HepG2 (cell line): ENCODE results near the gene BRD2. TPM values are rescaled to one million over a fixed set of nuclear protein-coding genes. Genes with fewer than 3 reads are reported as not detected.

Experiments used
- FUBP1 ChIP-seq: sonication (generic); formaldehyde crosslinking; IDR thresholded peaks from 2 replicates; pipeline ENCODE4 v1.5.1; 2020; ENCODE audit warnings: missing genetic modification reagents, mild to moderate bottlenecking, borderline replicate concordance
- GMEB1 ChIP-seq: sonication (generic); formaldehyde crosslinking; IDR thresholded peaks from 2 replicates; pipeline ENCODE4 v1.5.1; 2020; ENCODE audit warnings: missing genetic modification reagents, mild to moderate bottlenecking, borderline replicate concordance
- GPN1 ChIP-seq: sonication (generic); formaldehyde crosslinking; IDR thresholded peaks from 2 replicates; pipeline ENCODE4 v1.5.1; 2020; ENCODE audit warnings: missing genetic modification reagents, borderline replicate concordance
- HNRNPH1 ChIP-seq: fragments of 200-400 bp; formaldehyde crosslinking; optimal IDR thresholded peaks from 2 replicates; pipeline ENCODE3; 2017; ENCODE audit warnings: mild to moderate bottlenecking, low read depth, low read length
- JUN ChIP-seq: sonication (generic); formaldehyde crosslinking; IDR thresholded peaks from 2 replicates; pipeline ENCODE4 v1.4.0; 2020; ENCODE audit warnings: mild to moderate bottlenecking, missing genetic modification reagents
- MED8 ChIP-seq: sonication (generic); formaldehyde crosslinking; IDR thresholded peaks from 2 replicates; pipeline ENCODE4 v1.8.1; 2023; ENCODE audit warnings: mild to moderate bottlenecking, missing genetic modification reagents; ENCODE audit not compliant: insufficient replicate concordance
- NR1H2 ChIP-seq: sonication (generic); formaldehyde crosslinking; IDR thresholded peaks from 2 replicates; pipeline ENCODE4 v1.8.1; 2022; ENCODE audit warnings: low read depth, missing genetic modification reagents, borderline replicate concordance
- SATB2 ChIP-seq: sonication (generic); formaldehyde crosslinking; IDR thresholded peaks from 2 replicates; pipeline ENCODE4 v1.5.0; 2020; ENCODE audit warnings: missing genetic modification reagents
- TBX2 ChIP-seq: sonication (generic); formaldehyde crosslinking; IDR thresholded peaks from 2 replicates; pipeline ENCODE4 v1.5.0; 2020; ENCODE audit warnings: missing genetic modification reagents, mild to moderate bottlenecking, borderline replicate concordance
- ZNF17 ChIP-seq: sonication (generic); formaldehyde crosslinking; IDR thresholded peaks from 2 replicates; pipeline ENCODE4 v1.5.0; 2020; ENCODE audit warnings: mild to moderate bottlenecking, missing genetic modification reagents
- ZNF24 ChIP-seq: fragments of 450-650 bp; IDR thresholded peaks from 2 replicates; pipeline ENCODE4 v1.6.1; 2017; ENCODE audit warnings: antibody characterized with exemption, mild to moderate bottlenecking
- ZNF570 ChIP-seq: sonication (generic); formaldehyde crosslinking; IDR thresholded peaks from 2 replicates; pipeline ENCODE4 v1.4.0; 2020; ENCODE audit warnings: mild to moderate bottlenecking, missing genetic modification reagents, borderline replicate concordance
- polyA plus RNA-seq, 8 experiments: library from polyadenylated mRNA; depleted of rRNA in 3 of 8; stranded (reverse) in 7 of 8; unstranded in 1 of 8; fragments of >200 nt; fragmentation: Illumina TruSeq in 4 of 8; extraction: Trizol in 4 of 8; gene quantifications; 2 replicates each; pipeline versions ENCODE4 v1.2.1 to v1.2.3, GENCODE V29; 2011 to 2016; ENCODE audit warnings: low read depth in 4 of 8, missing spikeins in 1 of 8, mixed read lengths in 1 of 8; ENCODE audit not compliant: insufficient read depth in 1 of 8
- total RNA-seq, 5 experiments: library from RNA; depleted of rRNA; stranded (reverse); fragments of >200 nt; fragmentation: Illumina TruSeq; extraction: Trizol; gene quantifications; 2 replicates each; pipeline ENCODE4 v1.2.3, GENCODE V29; 2016; ENCODE audit warnings: low read depth in 1 of 5
- TF ChIP-seq, protein P1 (sequence below): sonication (generic); formaldehyde crosslinking; IDR thresholded peaks from 2 replicates; pipeline ENCODE4 v1.9.0; 2021; ENCODE audit warnings: missing genetic modification reagents, borderline replicate concordance
- TF ChIP-seq, protein P2 (sequence below): sonication (generic); formaldehyde crosslinking; IDR thresholded peaks from 2 replicates; pipeline ENCODE4 v1.4.0; 2020; ENCODE audit warnings: missing genetic modification reagents, mild to moderate bottlenecking, borderline replicate concordance
- TF ChIP-seq, protein P3 (sequence below): sonication (generic); formaldehyde crosslinking; IDR thresholded peaks from 2 replicates; pipeline ENCODE4 v1.4.0; 2020; ENCODE audit warnings: missing genetic modification reagents

The BRD2 gene
- total and polyA plus RNA-seq, 2 of the 13 experiments (the other 11 are each of a cell fraction or from before 2014, with no cell fraction given) = 143 to 202 TPM

DNA sequence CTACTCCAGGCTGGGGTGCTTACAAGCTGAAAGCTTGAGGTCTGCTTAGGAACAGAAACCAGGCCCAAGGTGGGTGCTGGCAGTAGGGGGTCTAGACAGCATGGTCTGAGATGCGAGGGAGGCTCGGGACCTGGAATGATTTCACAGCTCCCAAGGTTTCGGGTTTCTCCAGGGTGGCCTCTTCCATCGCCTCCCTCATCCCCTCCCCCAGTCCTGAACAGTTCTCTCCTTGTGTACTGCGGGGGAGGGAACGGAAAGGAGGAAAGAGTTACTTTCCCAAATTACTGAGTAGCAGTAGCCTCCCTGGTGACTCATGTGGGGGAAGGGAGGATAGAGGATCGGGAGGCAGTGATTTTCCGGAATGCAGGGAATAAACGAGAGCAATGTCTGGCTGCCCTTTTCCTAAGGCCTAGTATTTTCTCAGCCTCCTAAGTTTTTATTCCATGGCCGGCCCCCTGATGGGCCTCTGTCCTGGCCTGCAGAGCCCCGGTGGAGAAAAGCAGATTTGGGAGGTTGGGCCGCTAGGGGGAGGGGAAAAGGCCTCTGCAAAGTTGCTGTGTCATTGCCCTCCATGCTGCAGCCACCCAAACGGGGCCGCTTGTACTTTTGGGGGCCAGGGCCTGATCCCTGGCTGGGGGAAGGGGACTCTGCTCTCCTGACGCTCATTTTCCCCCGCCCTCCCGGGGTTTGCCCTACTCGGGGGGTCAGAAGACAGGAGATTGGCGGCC is 1.5 kb downstream of the BRD2 start (continued):
- TF ChIP-seq SATB2 (CRISPR knock-in tag) = 0 out of 2 replicates have a peak, but pooled peaks have one; percentile 46
- TF ChIP-seq ZNF17 (CRISPR knock-in tag) = 0 out of 2 replicates have a peak, but pooled peaks have one; percentile 5
- TF ChIP-seq GPN1 = no peak
- TF ChIP-seq ZNF24 = 0 out of 2 replicates have a peak, but pooled peaks have one; percentile 12
- TF ChIP-seq, protein P1, sequence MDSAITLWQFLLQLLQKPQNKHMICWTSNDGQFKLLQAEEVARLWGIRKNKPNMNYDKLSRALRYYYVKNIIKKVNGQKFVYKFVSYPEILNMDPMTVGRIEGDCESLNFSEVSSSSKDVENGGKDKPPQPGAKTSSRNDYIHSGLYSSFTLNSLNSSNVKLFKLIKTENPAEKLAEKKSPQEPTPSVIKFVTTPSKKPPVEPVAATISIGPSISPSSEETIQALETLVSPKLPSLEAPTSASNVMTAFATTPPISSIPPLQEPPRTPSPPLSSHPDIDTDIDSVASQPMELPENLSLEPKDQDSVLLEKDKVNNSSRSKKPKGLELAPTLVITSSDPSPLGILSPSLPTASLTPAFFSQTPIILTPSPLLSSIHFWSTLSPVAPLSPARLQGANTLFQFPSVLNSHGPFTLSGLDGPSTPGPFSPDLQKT (CRISPR knock-in tag) = no peak
- no peak for TF ChIP-seq HNRNPH1
- TF ChIP-seq, protein P2, sequence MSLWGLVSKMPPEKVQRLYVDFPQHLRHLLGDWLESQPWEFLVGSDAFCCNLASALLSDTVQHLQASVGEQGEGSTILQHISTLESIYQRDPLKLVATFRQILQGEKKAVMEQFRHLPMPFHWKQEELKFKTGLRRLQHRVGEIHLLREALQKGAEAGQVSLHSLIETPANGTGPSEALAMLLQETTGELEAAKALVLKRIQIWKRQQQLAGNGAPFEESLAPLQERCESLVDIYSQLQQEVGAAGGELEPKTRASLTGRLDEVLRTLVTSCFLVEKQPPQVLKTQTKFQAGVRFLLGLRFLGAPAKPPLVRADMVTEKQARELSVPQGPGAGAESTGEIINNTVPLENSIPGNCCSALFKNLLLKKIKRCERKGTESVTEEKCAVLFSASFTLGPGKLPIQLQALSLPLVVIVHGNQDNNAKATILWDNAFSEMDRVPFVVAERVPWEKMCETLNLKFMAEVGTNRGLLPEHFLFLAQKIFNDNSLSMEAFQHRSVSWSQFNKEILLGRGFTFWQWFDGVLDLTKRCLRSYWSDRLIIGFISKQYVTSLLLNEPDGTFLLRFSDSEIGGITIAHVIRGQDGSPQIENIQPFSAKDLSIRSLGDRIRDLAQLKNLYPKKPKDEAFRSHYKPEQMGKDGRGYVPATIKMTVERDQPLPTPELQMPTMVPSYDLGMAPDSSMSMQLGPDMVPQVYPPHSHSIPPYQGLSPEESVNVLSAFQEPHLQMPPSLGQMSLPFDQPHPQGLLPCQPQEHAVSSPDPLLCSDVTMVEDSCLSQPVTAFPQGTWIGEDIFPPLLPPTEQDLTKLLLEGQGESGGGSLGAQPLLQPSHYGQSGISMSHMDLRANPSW (CRISPR knock-in tag) = peak; percentile 31; the same call in 1 of the 2 replicates
- TF ChIP-seq JUN = 0 out of 2 replicates have a peak, but pooled peaks have one; percentile 4
- TF ChIP-seq, protein P3, sequence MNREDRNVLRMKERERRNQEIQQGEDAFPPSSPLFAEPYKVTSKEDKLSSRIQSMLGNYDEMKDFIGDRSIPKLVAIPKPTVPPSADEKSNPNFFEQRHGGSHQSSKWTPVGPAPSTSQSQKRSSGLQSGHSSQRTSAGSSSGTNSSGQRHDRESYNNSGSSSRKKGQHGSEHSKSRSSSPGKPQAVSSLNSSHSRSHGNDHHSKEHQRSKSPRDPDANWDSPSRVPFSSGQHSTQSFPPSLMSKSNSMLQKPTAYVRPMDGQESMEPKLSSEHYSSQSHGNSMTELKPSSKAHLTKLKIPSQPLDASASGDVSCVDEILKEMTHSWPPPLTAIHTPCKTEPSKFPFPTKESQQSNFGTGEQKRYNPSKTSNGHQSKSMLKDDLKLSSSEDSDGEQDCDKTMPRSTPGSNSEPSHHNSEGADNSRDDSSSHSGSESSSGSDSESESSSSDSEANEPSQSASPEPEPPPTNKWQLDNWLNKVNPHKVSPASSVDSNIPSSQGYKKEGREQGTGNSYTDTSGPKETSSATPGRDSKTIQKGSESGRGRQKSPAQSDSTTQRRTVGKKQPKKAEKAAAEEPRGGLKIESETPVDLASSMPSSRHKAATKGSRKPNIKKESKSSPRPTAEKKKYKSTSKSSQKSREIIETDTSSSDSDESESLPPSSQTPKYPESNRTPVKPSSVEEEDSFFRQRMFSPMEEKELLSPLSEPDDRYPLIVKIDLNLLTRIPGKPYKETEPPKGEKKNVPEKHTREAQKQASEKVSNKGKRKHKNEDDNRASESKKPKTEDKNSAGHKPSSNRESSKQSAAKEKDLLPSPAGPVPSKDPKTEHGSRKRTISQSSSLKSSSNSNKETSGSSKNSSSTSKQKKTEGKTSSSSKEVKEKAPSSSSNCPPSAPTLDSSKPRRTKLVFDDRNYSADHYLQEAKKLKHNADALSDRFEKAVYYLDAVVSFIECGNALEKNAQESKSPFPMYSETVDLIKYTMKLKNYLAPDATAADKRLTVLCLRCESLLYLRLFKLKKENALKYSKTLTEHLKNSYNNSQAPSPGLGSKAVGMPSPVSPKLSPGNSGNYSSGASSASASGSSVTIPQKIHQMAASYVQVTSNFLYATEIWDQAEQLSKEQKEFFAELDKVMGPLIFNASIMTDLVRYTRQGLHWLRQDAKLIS = peak; percentile 93; the same call in 1 of the 2 replicates
- no peak for TF ChIP-seq FUBP1 (CRISPR knock-in tag)
- peak; percentile 26; the same call in 1 of the 2 replicates for TF ChIP-seq GMEB1 (CRISPR knock-in tag)
- peak; percentile 9; the same call in 1 of the 2 replicates for TF ChIP-seq TBX2
- TF ChIP-seq MED8 (CRISPR knock-in tag) = peak; percentile 72
- TF ChIP-seq NR1H2 (CRISPR knock-in tag) = no peak; the same call in 1 of the 2 replicates
- no peak; the same call in 1 of the 2 replicates for TF ChIP-seq ZNF570 (CRISPR knock-in tag)
